ENCODE measurements around the gene ZNF280B. TPM values are rescaled to one million over a fixed set of nuclear protein-coding genes. Genes with fewer than 3 reads are reported as not detected.

The ZNF280B gene, protein sequence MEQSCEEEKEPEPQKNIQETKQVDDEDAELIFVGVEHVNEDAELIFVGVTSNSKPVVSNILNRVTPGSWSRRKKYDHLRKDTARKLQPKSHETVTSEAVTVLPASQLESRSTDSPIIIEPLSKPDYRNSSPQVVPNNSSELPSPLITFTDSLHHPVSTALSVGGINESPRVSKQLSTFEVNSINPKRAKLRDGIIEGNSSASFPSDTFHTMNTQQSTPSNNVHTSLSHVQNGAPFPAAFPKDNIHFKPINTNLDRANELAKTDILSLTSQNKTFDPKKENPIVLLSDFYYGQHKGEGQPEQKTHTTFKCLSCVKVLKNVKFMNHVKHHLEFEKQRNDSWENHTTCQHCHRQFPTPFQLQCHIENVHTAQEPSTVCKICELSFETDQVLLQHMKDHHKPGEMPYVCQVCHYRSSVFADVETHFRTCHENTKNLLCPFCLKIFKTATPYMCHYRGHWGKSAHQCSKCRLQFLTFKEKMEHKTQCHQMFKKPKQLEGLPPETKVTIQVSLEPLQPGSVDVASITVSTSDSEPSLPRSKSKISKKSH
- total RNA-seq: 1.00 and 1.1 TPM in 2 replicates

DNA sequence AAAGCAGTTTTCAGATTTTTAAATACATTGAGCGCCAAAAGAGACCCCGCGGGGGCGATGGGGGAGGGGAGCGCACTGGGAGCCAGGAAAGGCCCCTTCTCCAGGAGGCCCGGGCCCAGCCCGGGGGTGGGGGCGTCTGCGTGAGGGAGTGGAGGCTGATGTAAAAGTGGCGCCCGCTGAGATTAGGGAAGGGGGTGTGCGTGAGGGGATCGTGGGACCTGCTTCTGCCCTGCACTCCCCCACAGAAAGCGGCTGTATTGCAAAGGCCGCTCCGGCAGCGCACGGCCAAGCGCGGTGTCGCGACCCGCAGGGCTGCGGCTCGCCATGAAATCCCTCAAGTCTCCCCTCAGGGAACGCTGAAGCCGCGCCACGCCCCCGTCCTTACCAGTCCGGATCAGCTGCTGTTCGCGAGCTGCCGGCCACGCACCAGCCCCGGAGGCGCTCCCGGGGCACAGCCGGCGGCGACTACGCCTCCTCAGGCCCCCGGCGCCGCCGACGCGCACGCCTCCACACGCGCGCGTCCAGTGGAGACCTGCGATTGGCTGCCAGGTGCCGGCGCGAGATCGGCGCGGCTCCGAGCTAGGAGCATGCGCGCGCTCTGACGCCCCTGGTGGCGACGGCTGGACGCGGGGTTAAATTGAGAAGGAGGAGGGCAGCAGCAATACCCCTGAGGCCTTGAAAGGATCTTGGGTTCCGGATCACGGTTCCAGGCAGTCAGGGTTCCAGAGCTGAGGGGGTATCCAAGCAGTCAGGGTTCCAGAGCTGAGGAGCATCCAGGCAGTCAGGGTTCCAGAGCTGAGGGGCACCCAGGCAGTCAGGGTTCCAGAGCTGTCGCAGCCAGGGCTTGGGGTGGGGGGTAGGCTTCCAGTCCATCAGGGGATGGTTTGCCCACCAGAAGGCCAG, at the start of gene ZNF280B:
ZNF280B (minus strand) TSS at position 469 of the 903 bp plus-strand sequence. CDS start 19,344 bp downstream, outside the sequence.

DNA sequence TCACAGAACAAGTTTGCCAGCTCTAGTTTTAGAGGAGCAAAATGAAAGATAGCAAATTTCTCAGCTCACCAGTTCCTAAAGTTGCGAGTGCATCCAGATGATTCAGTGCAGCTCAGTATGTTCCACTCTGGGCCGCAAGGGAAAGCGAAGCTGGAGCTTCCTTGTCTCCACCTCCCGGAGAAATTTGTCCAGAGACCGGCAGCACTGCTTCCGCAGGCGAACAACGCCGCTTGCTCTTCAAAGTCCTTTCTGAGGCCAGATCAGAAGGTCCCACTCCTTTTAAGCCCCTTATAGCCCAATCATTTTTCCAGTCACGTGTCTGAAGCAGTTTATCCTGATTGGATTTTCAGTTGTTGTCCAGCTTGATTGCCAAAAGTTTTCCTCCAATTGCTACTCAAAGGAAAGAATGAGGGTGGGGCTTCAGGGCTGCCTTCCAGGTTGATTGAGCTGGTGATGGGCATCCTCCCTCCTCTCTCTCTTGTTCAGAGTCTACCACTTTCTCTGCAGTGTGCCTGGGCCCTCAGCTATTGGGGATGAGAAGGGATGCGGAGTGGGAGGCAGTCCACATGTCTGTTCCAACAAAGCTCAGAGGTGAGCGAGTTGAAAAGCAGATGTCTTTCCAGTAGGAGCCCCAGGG, 11.6 kb upstream of the ZNF280B start, which contains the start of gene ZNF280A:
ZNF280A (minus strand) TSS at position 251 of the 637 bp plus-strand sequence. CDS start 4,640 bp downstream, outside the sequence.

Other genes starting within 250 kb of the ZNF280B start
- gene ZNF280A, start 11.5 kb upstream of the ZNF280B start, total RNA-seq: 0.11 TPM in 1 of 2 replicates, not detected in the other
- 0.25 TPM in 1 of 2 replicates, not detected in the other for gene PRAME, start 50.5 kb upstream of the ZNF280B start, total RNA-seq
- gene GGTLC2, start 135.9 kb upstream of the ZNF280B start, total RNA-seq: not detected in 2 replicates